Activated CD4-positive, alpha-beta T cell treated with anti-CD3 and anti-CD28 coated beads, Interleukin-2, amount 10 ng/mL, durations not matched to agents 24 days and 14 days (primary cell): ENCODE results near the gene ATG4A. TPM values are rescaled to one million over a fixed set of nuclear protein-coding genes. Genes with fewer than 3 reads are reported as not detected.

ENCODE experiments used
- DNase-seq: peaks from one replicate; pipeline ENCODE4 v3.0.0; 2022
- H3K27ac Mint-ChIP-seq: one replicate; pipeline ENCODE4 v1.8.0; 2022; ENCODE audit warnings: mild to moderate bottlenecking, mixed read lengths
- H3K27me3 Mint-ChIP-seq: one replicate; pipeline ENCODE4 v1.8.0; 2022; ENCODE audit warnings: mixed read lengths
- H3K36me3 Mint-ChIP-seq: one replicate; pipeline ENCODE4 v1.8.0; 2022; ENCODE audit warnings: low read depth, mild to moderate bottlenecking, mixed read lengths
- H3K4me1 Mint-ChIP-seq: one replicate; pipeline ENCODE4 v1.8.0; 2021; ENCODE audit warnings: mixed read lengths
- H3K4me3 Mint-ChIP-seq: one replicate; pipeline ENCODE4 v1.8.0; 2022; ENCODE audit warnings: mild to moderate bottlenecking, moderate library complexity, mixed read lengths
- H3K9me3 Mint-ChIP-seq: one replicate; pipeline ENCODE4 v1.8.0; 2021; ENCODE audit warnings: mixed read lengths
- intact Hi-C: fragments of 100-400 bp; cut with micrococcal nuclease; formaldehyde crosslinking; loops from one replicate; pipeline ENCODE4 v1.15.1; 2023
- total RNA-seq: library from RNA; stranded (reverse); gene quantifications from 2 replicates; pipeline ENCODE4 v1.2.3, GENCODE V29; 2022

ATG4A gene
- total RNA-seq, 1 donor from 2014 or later = 7.8 TPM

- H3K9me3 Mint-ChIP-seq = no peaks in the 10 kb centered on the region
- peaks cover 13% of the 10 kb centered on the region for H3K36me3 Mint-ChIP-seq
- no peaks in the 10 kb centered on the region for H3K27me3 Mint-ChIP-seq
- H3K4me1 Mint-ChIP-seq = no peaks in the 10 kb centered on the region
- no peak overlapping the region for H3K4me3 Mint-ChIP-seq
- intact Hi-C loops = no loop called here
- H3K27ac Mint-ChIP-seq = no peak overlapping the region
- no peak for DNase-seq
Measured at GRCh38 chrX:108087792-108088191, 3.8 kb upstream of the ATG4A start.

GRCh38 chrX:108088511-108088910, 3.1 kb upstream of the ATG4A start:
- H3K27me3 Mint-ChIP-seq = no peaks in the 10 kb centered on the region
- H3K4me1 Mint-ChIP-seq = peaks cover 2% of the 10 kb centered on the region
- H3K36me3 Mint-ChIP-seq = peaks cover 13% of the 10 kb centered on the region
- no peak for DNase-seq
- H3K9me3 Mint-ChIP-seq = no peaks in the 10 kb centered on the region
- H3K27ac Mint-ChIP-seq = no peak overlapping the region
- H3K4me3 Mint-ChIP-seq = no peak overlapping the region
- intact Hi-C loops = no loop called here

GRCh38 chrX:108090491-108091263, 901 bp upstream of the ATG4A start:
- H3K27me3 Mint-ChIP-seq = no peaks in the 10 kb centered on the region
- peak; percentile 52 for DNase-seq
- H3K27ac Mint-ChIP-seq = no peak overlapping the region
- peaks cover 8% of the 10 kb centered on the region for H3K36me3 Mint-ChIP-seq
- no peaks in the 10 kb centered on the region for H3K9me3 Mint-ChIP-seq
- H3K4me1 Mint-ChIP-seq = peaks cover 6% of the 10 kb centered on the region
- intact Hi-C loops = loop anchor here (1.0 to 5.0 kb wide), 2 partner anchors 972 to 1447 kb away; partner anchors contain the start of genes NXT2 and RBM41
- H3K4me3 Mint-ChIP-seq = no peak overlapping the region

GRCh38 chrX:108091878-108092291, 307 bp downstream of the ATG4A start:
- H3K27me3 Mint-ChIP-seq = no peaks in the 10 kb centered on the region

GRCh38 chrX:108097380-108097779, 5.8 kb downstream of the ATG4A start:
- peaks cover 6% of the 10 kb centered on the region for H3K4me1 Mint-ChIP-seq
- H3K4me3 Mint-ChIP-seq = no peak overlapping the region
- H3K9me3 Mint-ChIP-seq = no peaks in the 10 kb centered on the region
- intact Hi-C loops = no loop called here
- DNase-seq = no peak
- H3K27ac Mint-ChIP-seq = no peak overlapping the region
- H3K36me3 Mint-ChIP-seq = no peaks in the 10 kb centered on the region
- no peaks in the 10 kb centered on the region for H3K27me3 Mint-ChIP-seq

More at GRCh38 chrX:108091878-108092291, 307 bp downstream of the ATG4A start:
- Mint-ChIP-seq H3K36me3 (peaks cover 8% of the 10 kb centered on the region), H3K4me3 (no peak overlapping the region), H3K27ac (no peak overlapping the region), H3K9me3 (no peaks in the 10 kb centered on the region), H3K4me1 (peaks cover 6% of the 10 kb centered on the region)
- intact Hi-C loops = loop anchor here (1.0 to 5.0 kb wide), 2 partner anchors 974 to 1445 kb away; partner anchors contain the start of genes NXT2 and RBM41
- no peak for DNase-seq

GRCh38 chrX:108105473-108105872, 13.9 kb downstream of the ATG4A start:
- H3K36me3 Mint-ChIP-seq = no peaks in the 10 kb centered on the region
- H3K9me3 Mint-ChIP-seq = no peaks in the 10 kb centered on the region
- no peaks in the 10 kb centered on the region for H3K4me1 Mint-ChIP-seq
- H3K4me3 Mint-ChIP-seq = no peak overlapping the region
- H3K27me3 Mint-ChIP-seq = no peaks in the 10 kb centered on the region
- DNase-seq = no peak
- no peak overlapping the region for H3K27ac Mint-ChIP-seq
- intact Hi-C loops = no loop called here

GRCh38 chrX:108114541-108114940, 23.0 kb downstream of the ATG4A start:
- H3K36me3 Mint-ChIP-seq = no peaks in the 10 kb centered on the region
- H3K27me3 Mint-ChIP-seq = no peaks in the 10 kb centered on the region
- no peaks in the 10 kb centered on the region for H3K4me1 Mint-ChIP-seq
- DNase-seq = no peak
- intact Hi-C loops = no loop called here
- no peak overlapping the region for H3K27ac Mint-ChIP-seq
- no peak overlapping the region for H3K4me3 Mint-ChIP-seq
- no peaks in the 10 kb centered on the region for H3K9me3 Mint-ChIP-seq

GRCh38 chrX:108117988-108118387, 26.4 kb downstream of the ATG4A start:
- Mint-ChIP-seq H3K9me3 (no peaks in the 10 kb centered on the region), H3K4me1 (peaks cover 2% of the 10 kb centered on the region), H3K36me3 (no peaks in the 10 kb centered on the region), H3K4me3 (no peak overlapping the region), H3K27ac (no peak overlapping the region), H3K27me3 (no peaks in the 10 kb centered on the region)
- DNase-seq = no peak
- intact Hi-C loops = no loop called here

- no peak overlapping the region for H3K4me3 Mint-ChIP-seq
- no peaks in the 10 kb centered on the region for H3K27me3 Mint-ChIP-seq
- no peaks in the 10 kb centered on the region for H3K9me3 Mint-ChIP-seq
- intact Hi-C loops = no loop called here
- H3K4me1 Mint-ChIP-seq = peaks cover 2% of the 10 kb centered on the region
- no peaks in the 10 kb centered on the region for H3K36me3 Mint-ChIP-seq
- no peak overlapping the region for H3K27ac Mint-ChIP-seq
- no peak for DNase-seq
Measured at GRCh38 chrX:108121291-108121690, 29.7 kb downstream of the ATG4A start.

- no peak overlapping the region for H3K27ac Mint-ChIP-seq
Measured at GRCh38 chrX:108122748-108123147, 31.2 kb downstream of the ATG4A start.

GRCh38 chrX:108123591-108124366, 32.2 kb downstream of the ATG4A start:
- intact Hi-C loops = no loop called here
- no peaks in the 10 kb centered on the region for H3K9me3 Mint-ChIP-seq
- H3K4me1 Mint-ChIP-seq = peaks cover 2% of the 10 kb centered on the region
- H3K27me3 Mint-ChIP-seq = no peaks in the 10 kb centered on the region
- no peak for DNase-seq
- H3K36me3 Mint-ChIP-seq = peaks cover 1% of the 10 kb centered on the region
- H3K27ac Mint-ChIP-seq = no peak overlapping the region
- H3K4me3 Mint-ChIP-seq = no peak overlapping the region

More at GRCh38 chrX:108122748-108123147, 31.2 kb downstream of the ATG4A start:
- H3K4me1 Mint-ChIP-seq = peaks cover 2% of the 10 kb centered on the region
- H3K9me3 Mint-ChIP-seq = no peaks in the 10 kb centered on the region
- H3K36me3 Mint-ChIP-seq = no peaks in the 10 kb centered on the region
- no peaks in the 10 kb centered on the region for H3K27me3 Mint-ChIP-seq
- no peak overlapping the region for H3K4me3 Mint-ChIP-seq
- intact Hi-C loops = no loop called here
- no peak for DNase-seq

GRCh38 chrX:108126661-108127060, 35.1 kb downstream of the ATG4A start:
- H3K4me3 Mint-ChIP-seq = no peak overlapping the region
- no peaks in the 10 kb centered on the region for H3K9me3 Mint-ChIP-seq
- H3K4me1 Mint-ChIP-seq = no peaks in the 10 kb centered on the region
- no peak overlapping the region for H3K27ac Mint-ChIP-seq
- no peak for DNase-seq
- H3K36me3 Mint-ChIP-seq = peaks cover 10% of the 10 kb centered on the region
- intact Hi-C loops = no loop called here
- no peaks in the 10 kb centered on the region for H3K27me3 Mint-ChIP-seq

- DNase-seq = no peak
- Mint-ChIP-seq H3K4me3 (no peak overlapping the region), H3K27ac (no peak overlapping the region), H3K36me3 (peaks cover 12% of the 10 kb centered on the region), H3K27me3 (no peaks in the 10 kb centered on the region), H3K9me3 (no peaks in the 10 kb centered on the region), H3K4me1 (no peaks in the 10 kb centered on the region)
- intact Hi-C loops = no loop called here
Measured at GRCh38 chrX:108127152-108127551, 35.6 kb downstream of the ATG4A start.

GRCh38 chrX:108130889-108131288, 39.3 kb downstream of the ATG4A start:
- DNase-seq = no peak
- intact Hi-C loops = no loop called here
- no peaks in the 10 kb centered on the region for H3K27me3 Mint-ChIP-seq
- H3K4me3 Mint-ChIP-seq = no peak overlapping the region
- no peaks in the 10 kb centered on the region for H3K4me1 Mint-ChIP-seq
- H3K36me3 Mint-ChIP-seq = peaks cover 18% of the 10 kb centered on the region
- H3K27ac Mint-ChIP-seq = no peak overlapping the region
- H3K9me3 Mint-ChIP-seq = no peaks in the 10 kb centered on the region
